HG02759 (cell line): ENCODE data around the gene IGSF9B.

Source experiments
- ATAC-seq: cut with Tn5 transposase; IDR thresholded peaks from one replicate; pipeline ENCODE4 v1.9.1; 2021; ENCODE audit warnings: mild to moderate bottlenecking, moderate library complexity; ENCODE audit not compliant: unreplicated experiment

The IGSF9B gene

GRCh38 chr11:133985981-133986944 lies 29.5 kb upstream of the IGSF9B start:
- ATAC-seq: no peak

GRCh38 chr11:133984828-133985227 lies 28.1 kb upstream of the IGSF9B start:
- ATAC-seq: no peak

- no peak for ATAC-seq
Observed at GRCh38 chr11:133983660-133984316, 27.0 kb upstream of the IGSF9B start.

- no peak for ATAC-seq
Observed at GRCh38 chr11:133982876-133983275, 26.1 kb upstream of the IGSF9B start.

GRCh38 chr11:133982151-133982550 lies 25.4 kb upstream of the IGSF9B start:
- no peak for ATAC-seq

GRCh38 chr11:133981156-133981555 lies 24.4 kb upstream of the IGSF9B start:
- ATAC-seq: no peak

GRCh38 chr11:133980665-133981064 lies 23.9 kb upstream of the IGSF9B start:
- ATAC-seq: no peak

- no peak for ATAC-seq
Observed at GRCh38 chr11:133978794-133979193, 22.0 kb upstream of the IGSF9B start.

GRCh38 chr11:133977067-133977677 lies 20.4 kb upstream of the IGSF9B start:
- ATAC-seq: peak; percentile 96

GRCh38 chr11:133975488-133975849 lies 18.7 kb upstream of the IGSF9B start:
- no peak for ATAC-seq

- no peak for ATAC-seq
Observed at GRCh38 chr11:133974836-133975487, 18.2 kb upstream of the IGSF9B start.

GRCh38 chr11:133971881-133972280 lies 15.1 kb upstream of the IGSF9B start:
- no peak for ATAC-seq

GRCh38 chr11:133969112-133969511 lies 12.3 kb upstream of the IGSF9B start:
- no peak for ATAC-seq

- ATAC-seq: no peak
Observed at GRCh38 chr11:133968300-133968699, 11.5 kb upstream of the IGSF9B start.

GRCh38 chr11:133967599-133968238 lies 11.0 kb upstream of the IGSF9B start:
- no peak for ATAC-seq

GRCh38 chr11:133966921-133967598 lies 10.3 kb upstream of the IGSF9B start:
- ATAC-seq: no peak

- ATAC-seq: no peak
Observed at GRCh38 chr11:133966172-133966651, 9.4 kb upstream of the IGSF9B start.

GRCh38 chr11:133965031-133965601 lies 8.3 kb upstream of the IGSF9B start:
- ATAC-seq: no peak

- no peak for ATAC-seq
Observed at GRCh38 chr11:133964356-133964755, 7.6 kb upstream of the IGSF9B start.

- no peak for ATAC-seq
Observed at GRCh38 chr11:133961890-133962289, 5.1 kb upstream of the IGSF9B start.
